ENCODE data around the gene IQSEC1. TPM values are rescaled to one million over a fixed set of nuclear protein-coding genes. Genes with fewer than 3 reads are reported as not detected.

The IQSEC1 gene
- total RNA-seq, 1 experiment from 2014 or later: 28.1 TPM

- peaks cover 4 to 14% of the 10 kb centered on the region in 2 experiments; a peak in 3 of 4 replicates for H3K4me1 ChIP-seq (ENCODE audit: control insufficient read depth in 1 of 2, insufficient read depth in 2 of 2, low read length in 2 of 2)
- CTCF ChIA-PET: no interaction called here
- POLR2A ChIA-PET: no interaction called here
- no peaks in the 10 kb centered on the region for H3K36me3 ChIP-seq (ENCODE audit: control insufficient read depth in 1 of 2, insufficient read depth in 2 of 2, low read length in 2 of 2)
- H3K27me3 ChIP-seq (ENCODE audit: insufficient read depth, low read length): no peaks in the 10 kb centered on the region
- DNase-seq (ENCODE audit: low read depth, low spot score) (no peak), ATAC-seq (no peak)
- no peak overlapping the region for H3K4me3 ChIP-seq (replicated peaks in 1 of 2; ENCODE audit: low read depth in 1 of 2, low read length in 2 of 2)
- H3K9me2 ChIP-seq (ENCODE audit: insufficient read depth): no peaks in the 10 kb centered on the region
- H3K9me3 ChIP-seq (ENCODE audit: control insufficient read depth in 1 of 2, insufficient read depth in 1 of 2, low read depth in 1 of 2, low read length in 2 of 2): no peaks in the 10 kb centered on the region
- no peak overlapping the region for H3K9ac ChIP-seq (ENCODE audit: low read length)
- intact Hi-C loops (cut with micrococcal nuclease): no loop called here
- no peak overlapping the region for H3K27ac ChIP-seq (ENCODE audit: low read depth, low read length)
- BruUV-seq (replicated peaks): no TSS peak
- no peaks in the 10 kb centered on the region for H4K20me1 ChIP-seq (ENCODE audit: insufficient read depth)
- RAD21 ChIA-PET (ENCODE audit: low non-redundant PET in 1 of 2, low total read pairs in 2 of 2, uncharacterized antibody in 2 of 2, unreplicated experiment in 2 of 2): no interaction called here
- H3K79me2 ChIP-seq (ENCODE audit: insufficient read depth, low read length): no peaks in the 10 kb centered on the region
- no peak overlapping the region for H3K4me2 ChIP-seq (ENCODE audit: low read length)
- TF ChIP-seq ATF3 (IDR thresholded peaks at IDR 0.05) (no peak), POLR2A (IDR thresholded peaks at IDR 0.05; ENCODE audit: borderline replicate concordance, extremely low read depth, insufficient read depth, insufficient read length) (no peak), ELF1 (IDR thresholded peaks at IDR 0.05; ENCODE audit: borderline replicate concordance, low read depth) (no peak)
- H2AFZ ChIP-seq (ENCODE audit: low read depth, low read length, poor library complexity, severe bottlenecking): no peak overlapping the region
These were observed 56.4 kb downstream of the IQSEC1 start for GRCh38 chr3:13016721-13017255.

DNA sequence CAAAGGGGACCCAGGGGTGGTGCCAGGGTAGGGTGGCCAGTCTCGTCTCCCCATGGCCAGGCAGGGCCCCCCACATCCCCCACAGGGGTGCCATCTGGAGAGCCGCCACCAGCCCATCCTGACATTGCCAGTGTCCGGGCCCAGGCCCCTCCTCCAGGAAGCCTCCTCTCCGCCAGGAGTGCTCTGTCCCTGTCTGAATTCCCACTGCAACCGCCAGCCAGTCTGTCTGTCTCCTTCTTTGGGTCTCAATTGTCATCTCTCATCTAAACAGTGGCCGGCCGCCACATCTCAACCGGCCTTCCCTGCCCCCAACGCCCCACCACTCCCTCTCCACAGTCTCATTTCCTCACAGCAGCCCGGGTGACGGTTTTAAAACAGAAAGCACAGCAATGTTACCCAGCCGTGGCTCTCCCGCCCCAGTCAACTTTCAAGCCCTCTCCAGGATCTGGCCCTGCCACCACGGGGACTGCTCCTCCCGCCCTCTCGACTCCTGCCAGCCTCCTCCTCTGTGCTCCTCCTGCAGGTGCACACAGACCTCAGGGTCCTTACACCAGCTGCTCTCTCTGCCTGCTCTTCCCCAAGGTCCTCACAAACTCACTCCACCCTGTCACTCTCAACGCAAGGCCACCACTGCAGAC, 57.0 kb downstream of the IQSEC1 start:
- no TSS peak for BruUV-seq (replicated peaks)
- no peaks in the 10 kb centered on the region for H4K20me1 ChIP-seq (ENCODE audit: insufficient read depth)
- no peaks in the 10 kb centered on the region for H3K36me3 ChIP-seq (ENCODE audit: control insufficient read depth in 1 of 2, insufficient read depth in 2 of 2, low read length in 2 of 2)
- RAD21 ChIA-PET (ENCODE audit: low non-redundant PET in 1 of 2, low total read pairs in 2 of 2, uncharacterized antibody in 2 of 2, unreplicated experiment in 2 of 2): no interaction called here
- POLR2A ChIA-PET: no interaction called here
- no peak overlapping the region for H3K27ac ChIP-seq (ENCODE audit: low read depth, low read length)
- no peak overlapping the region for H3K4me3 ChIP-seq (replicated peaks in 1 of 2; ENCODE audit: low read depth in 1 of 2, low read length in 2 of 2)
- no peaks in the 10 kb centered on the region for H3K9me3 ChIP-seq (ENCODE audit: control insufficient read depth in 1 of 2, insufficient read depth in 1 of 2, low read depth in 1 of 2, low read length in 2 of 2)
- H3K9ac ChIP-seq (ENCODE audit: low read length): no peak overlapping the region
- ATAC-seq: no peak
- intact Hi-C loops (cut with micrococcal nuclease): no loop called here
- H3K79me2 ChIP-seq (ENCODE audit: insufficient read depth, low read length): no peaks in the 10 kb centered on the region
- CTCF ChIA-PET: no interaction called here
- DNase-seq (ENCODE audit: low read depth, low spot score): no peak
- H3K4me2 ChIP-seq (ENCODE audit: low read length): no peak overlapping the region
- H3K9me2 ChIP-seq (ENCODE audit: insufficient read depth): no peaks in the 10 kb centered on the region
- TF ChIP-seq ZFX (IDR thresholded peaks at IDR 0.05): no peak
- no peak for TF ChIP-seq SRF (IDR thresholded peaks at IDR 0.05; ENCODE audit: low read depth)
- TF ChIP-seq POLR2A (IDR thresholded peaks at IDR 0.05; ENCODE audit: borderline replicate concordance, extremely low read depth, insufficient read depth, insufficient read length): no peak
- no peak for TF ChIP-seq MAX (IDR thresholded peaks at IDR 0.05)
- no peak for TF ChIP-seq JUND (IDR thresholded peaks at IDR 0.05)
- TF ChIP-seq, protein P1, sequence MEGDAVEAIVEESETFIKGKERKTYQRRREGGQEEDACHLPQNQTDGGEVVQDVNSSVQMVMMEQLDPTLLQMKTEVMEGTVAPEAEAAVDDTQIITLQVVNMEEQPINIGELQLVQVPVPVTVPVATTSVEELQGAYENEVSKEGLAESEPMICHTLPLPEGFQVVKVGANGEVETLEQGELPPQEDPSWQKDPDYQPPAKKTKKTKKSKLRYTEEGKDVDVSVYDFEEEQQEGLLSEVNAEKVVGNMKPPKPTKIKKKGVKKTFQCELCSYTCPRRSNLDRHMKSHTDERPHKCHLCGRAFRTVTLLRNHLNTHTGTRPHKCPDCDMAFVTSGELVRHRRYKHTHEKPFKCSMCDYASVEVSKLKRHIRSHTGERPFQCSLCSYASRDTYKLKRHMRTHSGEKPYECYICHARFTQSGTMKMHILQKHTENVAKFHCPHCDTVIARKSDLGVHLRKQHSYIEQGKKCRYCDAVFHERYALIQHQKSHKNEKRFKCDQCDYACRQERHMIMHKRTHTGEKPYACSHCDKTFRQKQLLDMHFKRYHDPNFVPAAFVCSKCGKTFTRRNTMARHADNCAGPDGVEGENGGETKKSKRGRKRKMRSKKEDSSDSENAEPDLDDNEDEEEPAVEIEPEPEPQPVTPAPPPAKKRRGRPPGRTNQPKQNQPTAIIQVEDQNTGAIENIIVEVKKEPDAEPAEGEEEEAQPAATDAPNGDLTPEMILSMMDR (IDR thresholded peaks at IDR 0.05 in 2 of 3, conservative IDR thresholded peaks at IDR 0.05 in 1 of 3; ENCODE audit: borderline replicate concordance in 1 of 3, insufficient read depth in 1 of 3, low read depth in 2 of 3, low read length in 2 of 3): no peak
- no peak for TF ChIP-seq SP1 (IDR thresholded peaks at IDR 0.05; ENCODE audit: low read depth)
- TF ChIP-seq SIN3A (IDR thresholded peaks at IDR 0.05; ENCODE audit: low read depth): no peak
- TF ChIP-seq TCF7L2 (IDR thresholded peaks at IDR 0.05; ENCODE audit: borderline replicate concordance, extremely low read depth, insufficient read depth, insufficient read length): no peak
- peaks cover 9 to 20% of the 10 kb centered on the region in 2 experiments; a peak in 3 of 4 replicates for H3K4me1 ChIP-seq (ENCODE audit: control insufficient read depth in 1 of 2, insufficient read depth in 2 of 2, low read length in 2 of 2)
- H3K27me3 ChIP-seq (ENCODE audit: insufficient read depth, low read length): no peaks in the 10 kb centered on the region
- no peak overlapping the region for H2AFZ ChIP-seq (ENCODE audit: low read depth, low read length, poor library complexity, severe bottlenecking)
